Stimulated activated CD4-positive, alpha-beta T cell treated with anti-CD3 and anti-CD28 coated beads, TNF-alpha, amount 100 ng/mL, for 24 hours (primary cell): ENCODE data around the gene CDH16.
A peak's percentile ranks its signal among the peaks of the same experiment; 100 is the strongest.
"Not testable (repeated sequence)": the region's sequence is repeated elsewhere in the genome, so short reads cannot be mapped to it uniquely, and the experiment has no call there.

Experiments used
- DNase-seq, 3 experiments: peaks; one replicate each; pipeline ENCODE4 v3.0.0-alpha.2; 2020; ENCODE audit warnings: low read depth in 3 of 3

CDH16 gene

GRCh38 chr16:66918803-66919568 lies at the start of gene CDH16:
Gene CDH16 (minus strand): TSS chr16:66918885. CDS start chr16:66918065, 820 bp downstream.
- DNase-seq = no peak

GRCh38 chr16:66964049-66964448 lies 45.4 kb upstream of the CDH16 start:
- no peak for DNase-seq

DNA sequence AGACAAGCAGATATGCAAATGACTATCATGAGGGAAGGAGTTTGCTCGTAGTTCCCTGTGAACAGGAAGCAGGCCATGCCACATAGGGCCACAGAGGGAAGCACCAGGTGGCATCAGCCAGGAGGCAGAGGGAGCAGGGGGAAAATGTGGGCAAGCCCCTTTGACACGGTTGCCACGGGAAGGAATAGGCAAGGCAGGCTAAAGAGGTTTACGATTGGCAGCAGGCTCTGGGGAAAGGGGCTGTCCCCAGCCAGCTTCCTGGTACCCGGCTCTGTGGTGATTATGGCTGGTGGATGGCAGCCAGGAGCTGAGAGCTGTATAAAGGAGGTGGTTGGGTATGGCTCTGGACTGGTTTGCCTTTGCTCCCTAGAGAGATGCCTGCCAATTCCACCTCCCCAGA lies 43.2 kb upstream of the CDH16 start:
- DNase-seq = no peak

- DNase-seq = peak; percentile 23 to 68 (median 27)
Measured at GRCh38 chr16:66961065-66961744, 42.5 kb upstream of the CDH16 start, which contains the start of gene CES3. Gene CES3 (plus strand): TSS chr16:66961266. CDS start chr16:66961308, 42 bp downstream.

DNA sequence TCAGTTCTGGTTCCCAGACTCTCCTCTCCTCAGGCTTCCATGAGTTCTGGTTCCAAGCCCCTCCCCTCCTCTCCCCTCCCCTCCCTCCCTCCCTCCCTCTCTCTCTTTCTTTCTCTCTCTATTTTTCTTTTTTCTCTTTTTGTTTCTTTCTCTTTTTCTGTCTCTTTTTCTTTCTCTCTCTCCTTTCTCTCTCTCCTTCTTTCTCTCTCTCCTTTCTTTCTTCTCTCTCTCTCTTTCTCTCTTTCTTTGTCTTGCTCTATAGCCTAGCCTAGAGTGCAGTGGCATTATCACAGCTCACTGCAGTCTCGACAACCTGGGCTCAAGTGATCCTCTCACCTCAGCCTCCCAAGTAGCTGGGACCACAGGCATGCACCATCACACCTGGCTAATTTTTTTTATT lies 41.6 kb upstream of the CDH16 start:
- no peak for DNase-seq

GRCh38 chr16:66959704-66960161 lies 41.0 kb upstream of the CDH16 start:
- no peak for DNase-seq

DNA sequence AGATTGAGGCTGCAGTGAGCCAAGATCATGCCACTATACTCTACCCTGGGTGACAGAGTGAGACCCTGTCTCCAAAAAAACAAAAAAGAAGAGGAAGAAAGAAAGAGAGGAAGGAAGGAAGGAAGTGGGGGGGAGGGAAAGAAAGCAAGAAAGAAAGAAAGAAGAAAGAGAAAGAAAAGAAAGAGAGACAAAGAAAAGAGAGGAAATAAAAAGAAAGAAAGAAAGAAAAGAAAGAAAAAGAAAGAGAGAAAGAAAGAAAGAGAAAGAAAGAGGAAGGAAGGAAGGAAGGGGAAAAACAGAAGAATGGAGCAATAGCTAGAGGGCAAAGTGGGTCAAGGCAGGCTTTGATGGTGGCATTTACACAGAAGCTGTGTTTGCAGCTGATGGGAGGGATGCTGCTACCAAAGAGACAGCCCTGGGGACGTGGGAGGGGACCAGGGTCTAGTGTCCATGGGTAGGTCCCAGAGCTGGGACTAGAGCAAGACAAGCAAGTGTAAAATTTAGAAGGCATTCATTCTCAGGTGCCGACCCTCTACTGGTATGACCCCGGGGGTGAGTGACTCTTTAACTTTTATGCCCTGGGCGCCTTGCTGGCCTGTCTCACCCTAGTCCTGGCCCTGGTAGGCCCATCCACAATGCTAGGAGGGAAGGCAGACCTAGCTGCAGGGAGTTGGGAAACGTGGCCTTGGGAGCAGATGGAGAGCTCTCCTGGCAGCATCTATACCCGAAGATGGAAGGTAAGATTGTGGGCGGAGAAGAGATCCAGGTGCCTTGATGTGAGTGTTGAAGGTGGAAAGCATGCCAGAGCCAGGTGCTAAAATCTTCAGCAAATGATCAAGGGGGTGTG lies 40.4 kb upstream of the CDH16 start:
- DNase-seq = no peak

- not testable (repeated sequence) for DNase-seq
Measured at GRCh38 chr16:66956154-66956457, 37.4 kb upstream of the CDH16 start.

DNA sequence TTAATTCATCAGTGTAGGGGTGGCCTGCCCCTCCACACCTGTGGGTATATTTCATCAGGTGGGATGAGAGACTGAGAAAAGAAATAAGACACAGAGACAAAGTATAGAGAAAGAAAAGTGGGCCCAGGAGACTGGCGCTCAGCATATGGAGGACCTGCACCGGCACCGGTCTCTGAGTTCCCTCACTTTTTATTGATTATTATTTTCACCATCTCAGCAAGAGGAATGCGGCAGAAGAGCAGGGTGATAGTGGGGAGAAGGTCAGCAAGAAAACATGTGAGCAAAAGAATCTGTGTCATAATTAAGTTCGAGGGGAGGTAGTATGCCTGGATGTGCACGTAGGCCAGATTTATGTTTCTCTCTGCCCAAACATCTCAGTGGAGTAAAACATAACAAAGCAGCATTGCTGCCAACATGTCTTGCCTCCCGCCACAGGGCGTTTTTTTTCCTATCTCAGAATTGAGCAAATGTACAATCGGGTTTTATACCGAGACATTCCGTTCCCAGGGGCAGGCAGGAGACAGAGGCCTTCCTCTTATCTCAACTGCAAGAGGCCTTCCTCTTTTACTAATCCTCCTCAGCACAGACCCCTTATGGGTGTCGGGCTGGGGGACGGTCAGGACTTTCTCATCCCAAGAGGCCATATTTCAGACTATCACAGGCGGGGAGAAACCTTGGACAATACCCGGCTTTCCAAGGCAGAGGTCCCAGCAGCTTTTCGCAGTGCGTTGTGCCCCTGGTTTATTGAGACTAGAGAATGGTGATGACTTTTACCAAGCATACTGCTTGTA lies 36.9 kb upstream of the CDH16 start:
- DNase-seq = not testable (repeated sequence)

- peak; percentile 56 to 75 (median 60) for DNase-seq
Measured at GRCh38 chr16:66954097-66954659, 35.5 kb upstream of the CDH16 start.

- DNase-seq = no peak
Measured at GRCh38 chr16:66953462-66954096, 34.9 kb upstream of the CDH16 start.

GRCh38 chr16:66952430-66953110 lies 33.9 kb upstream of the CDH16 start:
- DNase-seq = no peak

DNA sequence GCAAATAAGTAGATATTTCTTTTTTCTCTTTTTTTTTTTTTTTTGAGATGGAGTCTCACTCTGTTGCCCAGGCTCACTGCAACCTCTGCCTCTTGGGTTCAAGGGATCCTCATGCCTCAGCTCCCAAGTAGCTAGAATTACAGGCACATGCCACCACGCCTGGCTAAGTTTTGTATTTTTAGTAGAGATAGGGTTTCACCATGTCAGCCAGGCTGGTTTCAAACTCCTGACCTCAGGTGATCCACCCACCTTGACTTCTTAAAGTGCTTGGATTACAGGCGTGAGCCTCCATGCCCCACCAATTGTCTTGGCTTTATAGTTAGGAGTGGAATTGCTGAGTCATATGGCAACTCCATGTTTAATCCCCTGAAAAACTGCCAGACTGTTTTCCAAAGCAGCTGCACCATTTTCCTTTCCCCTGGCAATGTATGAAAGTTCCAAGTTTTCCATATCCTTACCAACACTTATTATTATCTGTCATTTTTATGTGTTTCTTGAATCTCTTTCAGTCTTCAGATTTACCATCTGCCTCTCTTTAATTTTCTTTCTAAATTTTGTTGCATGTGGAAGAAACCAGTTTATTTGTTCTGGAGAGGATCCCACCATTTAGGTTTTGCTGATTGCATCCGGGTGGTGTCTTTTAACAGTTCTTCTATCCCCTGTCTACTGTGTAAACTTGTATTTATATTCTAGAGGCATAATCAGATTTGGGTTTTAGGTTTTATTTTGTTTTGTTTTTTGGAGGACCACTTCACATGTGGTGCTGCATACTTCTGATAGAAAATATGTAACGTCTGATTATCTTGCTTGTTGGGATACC lies 32.5 kb upstream of the CDH16 start:
- no peak for DNase-seq

DNA sequence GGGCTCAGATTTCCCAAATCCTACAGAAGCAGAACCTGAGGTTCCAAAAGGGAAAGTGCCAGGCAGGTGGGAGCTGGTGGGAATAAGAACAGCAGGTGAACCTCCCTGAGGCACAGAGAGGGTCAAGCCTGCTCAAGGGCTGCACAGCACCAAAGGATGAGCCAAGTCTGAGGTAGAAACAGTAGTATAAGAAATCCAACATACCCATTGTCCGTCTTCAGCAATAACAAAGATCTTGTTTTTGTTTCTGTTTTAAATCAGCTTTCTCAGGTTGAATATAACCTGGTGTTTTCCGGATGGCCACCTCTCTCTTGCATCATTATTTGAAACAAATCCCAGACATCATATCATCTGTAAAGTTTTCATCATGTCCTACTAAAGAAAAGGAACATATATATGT lies 31.8 kb upstream of the CDH16 start:
- DNase-seq = no peak

DNA sequence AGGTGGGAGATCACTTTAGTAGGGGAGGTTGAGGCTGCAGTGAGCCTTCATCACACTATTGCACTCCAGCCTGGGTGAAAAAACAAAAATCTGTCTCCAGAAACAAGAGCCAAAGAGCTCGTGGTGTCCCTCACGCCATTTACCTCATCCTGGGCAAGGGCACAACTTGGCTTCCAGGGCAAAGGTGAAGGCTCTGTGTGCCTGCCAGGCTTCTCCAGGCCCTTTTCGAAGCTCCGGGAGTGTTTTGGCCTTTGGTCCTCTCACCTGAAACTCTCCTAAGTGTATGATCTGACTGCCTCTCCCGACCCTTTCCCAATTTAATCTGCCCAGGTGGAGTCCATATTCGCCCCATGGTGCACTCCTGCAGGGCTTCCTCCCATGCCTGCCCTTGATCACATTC lies 30.8 kb upstream of the CDH16 start:
- no peak for DNase-seq

GRCh38 chr16:66948837-66949225 lies 30.1 kb upstream of the CDH16 start:
- no peak for DNase-seq

GRCh38 chr16:66948134-66948836 lies 29.6 kb upstream of the CDH16 start:
- DNase-seq = no peak

GRCh38 chr16:66947302-66948065 lies 28.8 kb upstream of the CDH16 start:
- peak; percentile 69 to 83 (median 81) for DNase-seq
